ENCODE results near the gene CCNY. TPM values are rescaled to one million over a fixed set of nuclear protein-coding genes. Genes with fewer than 3 reads are reported as not detected.
A peak's percentile ranks its signal among the peaks of the same experiment; 100 is the strongest.

CCNY gene
- total RNA-seq, 1 donor from 2014 or later: 85.9 TPM

- H3K27me3 Mint-ChIP-seq (ENCODE audit: low read depth, unreplicated experiment): no peaks in the 10 kb centered on the region
Measured at GRCh38 chr10:35541720-35542119, 205.4 kb downstream of the CCNY start.

GRCh38 chr10:35542303-35542702 lies 206.0 kb downstream of the CCNY start:
- Histone ChIP-seq H3K9me3 (ENCODE audit: insufficient read depth, low read depth, low read length) (no peaks in the 10 kb centered on the region), H3K9ac (ENCODE audit: low read length) (no peak overlapping the region), H3K4me1 (ENCODE audit: insufficient read depth, low read length) (peaks cover 23% of the 10 kb centered on the region), H3K27me3 (ENCODE audit: insufficient read depth, low read length) (no peaks in the 10 kb centered on the region), H2AFZ (ENCODE audit: low read depth, low read length) (no peak overlapping the region), H3K27ac (ENCODE audit: low read depth, low read length) (no peak overlapping the region), H3K36me3 (ENCODE audit: insufficient read depth, low read length) (peaks cover 13% of the 10 kb centered on the region), H3K79me2 (ENCODE audit: insufficient read depth, low read length) (peaks cover 26% of the 10 kb centered on the region), H3K4me3 (ENCODE audit: insufficient read depth, low read depth, low read length) (no peak overlapping the region), H3K4me2 (ENCODE audit: low read length) (no peak overlapping the region), H4K20me1 (ENCODE audit: insufficient read depth, low read length) (no peaks in the 10 kb centered on the region)
- no peaks in the 10 kb centered on the region for H3K27me3 Mint-ChIP-seq (ENCODE audit: low read depth, unreplicated experiment)
- H3K9me3 Mint-ChIP-seq (ENCODE audit: unreplicated experiment): no peaks in the 10 kb centered on the region
- peaks cover 20% of the 10 kb centered on the region for H3K4me1 Mint-ChIP-seq (ENCODE audit: low read depth, unreplicated experiment)
- H3K4me3 Mint-ChIP-seq (ENCODE audit: unreplicated experiment): no peak overlapping the region
- no peak for DNase-seq (ENCODE audit: low read depth)
- FAIRE-seq: no peak
- no peak overlapping the region for H3K27ac Mint-ChIP-seq (ENCODE audit: unreplicated experiment)
- no peak for TF ChIP-seq EZH2 (IDR thresholded peaks at IDR 0.05; ENCODE audit: insufficient read depth, low read length)
- H3K36me3 Mint-ChIP-seq (ENCODE audit: low read depth, unreplicated experiment): peaks cover 19% of the 10 kb centered on the region

More at GRCh38 chr10:35541720-35542119, 205.4 kb downstream of the CCNY start:
- H3K4me1 ChIP-seq (ENCODE audit: insufficient read depth, low read length): peaks cover 19% of the 10 kb centered on the region
- H3K36me3 ChIP-seq (ENCODE audit: insufficient read depth, low read length): peaks cover 13% of the 10 kb centered on the region
- peaks cover 26% of the 10 kb centered on the region for H3K79me2 ChIP-seq (ENCODE audit: insufficient read depth, low read length)
- no peaks in the 10 kb centered on the region for H3K9me3 ChIP-seq (ENCODE audit: insufficient read depth, low read depth, low read length)
- peaks cover 24% of the 10 kb centered on the region for H3K36me3 Mint-ChIP-seq (ENCODE audit: low read depth, unreplicated experiment)
- H3K27ac ChIP-seq (ENCODE audit: low read depth, low read length): no peak overlapping the region
- no peak overlapping the region for H3K4me3 Mint-ChIP-seq (ENCODE audit: unreplicated experiment)
- H3K27ac Mint-ChIP-seq (ENCODE audit: unreplicated experiment): no peak overlapping the region
- no peak overlapping the region for H3K4me2 ChIP-seq (ENCODE audit: low read length)
- H3K4me3 ChIP-seq (ENCODE audit: insufficient read depth, low read depth, low read length): no peak overlapping the region
- H3K9me3 Mint-ChIP-seq (ENCODE audit: unreplicated experiment): no peaks in the 10 kb centered on the region
- no peaks in the 10 kb centered on the region for H3K27me3 ChIP-seq (ENCODE audit: insufficient read depth, low read length)
- H3K4me1 Mint-ChIP-seq (ENCODE audit: low read depth, unreplicated experiment): peaks cover 14% of the 10 kb centered on the region
- no peak for FAIRE-seq
- no peak overlapping the region for H2AFZ ChIP-seq (ENCODE audit: low read depth, low read length)
- no peak for DNase-seq (ENCODE audit: low read depth)
- no peaks in the 10 kb centered on the region for H4K20me1 ChIP-seq (ENCODE audit: insufficient read depth, low read length)
- TF ChIP-seq CTCF (IDR thresholded peaks at IDR 0.05; ENCODE audit: insufficient read depth, low read depth, low read length) (no peak), EZH2 (IDR thresholded peaks at IDR 0.05; ENCODE audit: insufficient read depth, low read length) (no peak)
- no peak overlapping the region for H3K9ac ChIP-seq (ENCODE audit: low read length)

GRCh38 chr10:35545079-35545657 lies 208.9 kb downstream of the CCNY start:
- no peak overlapping the region for H3K4me3 Mint-ChIP-seq (ENCODE audit: unreplicated experiment)
- H3K27me3 ChIP-seq (ENCODE audit: insufficient read depth, low read length): no peaks in the 10 kb centered on the region
- no peaks in the 10 kb centered on the region for H3K9me3 Mint-ChIP-seq (ENCODE audit: unreplicated experiment)
- H3K27me3 Mint-ChIP-seq (ENCODE audit: low read depth, unreplicated experiment): no peaks in the 10 kb centered on the region
- no peak overlapping the region for H3K4me3 ChIP-seq (ENCODE audit: insufficient read depth, low read depth, low read length)
- H3K9ac ChIP-seq (ENCODE audit: low read length): peak overlapping the region; percentile 21
- FAIRE-seq: no peak
- H4K20me1 ChIP-seq (ENCODE audit: insufficient read depth, low read length): peaks cover 1% of the 10 kb centered on the region
- peaks cover 24% of the 10 kb centered on the region for H3K4me1 ChIP-seq (ENCODE audit: insufficient read depth, low read length)
- H3K36me3 Mint-ChIP-seq (ENCODE audit: low read depth, unreplicated experiment): peaks cover 9% of the 10 kb centered on the region
- DNase-seq (ENCODE audit: low read depth): no peak
- H3K4me2 ChIP-seq (ENCODE audit: low read length): no peak overlapping the region
- TF ChIP-seq EZH2 (IDR thresholded peaks at IDR 0.05; ENCODE audit: insufficient read depth, low read length): no peak
- peaks cover 28% of the 10 kb centered on the region for H3K4me1 Mint-ChIP-seq (ENCODE audit: low read depth, unreplicated experiment)
- H3K27ac ChIP-seq (ENCODE audit: low read depth, low read length): peak overlapping the region; percentile 9
- peak overlapping the region; percentile 47 for H3K27ac Mint-ChIP-seq (ENCODE audit: unreplicated experiment)
- no peaks in the 10 kb centered on the region for H3K9me3 ChIP-seq (ENCODE audit: insufficient read depth, low read depth, low read length)
- peaks cover 16% of the 10 kb centered on the region for H3K36me3 ChIP-seq (ENCODE audit: insufficient read depth, low read length)
- peaks cover 16% of the 10 kb centered on the region for H3K79me2 ChIP-seq (ENCODE audit: insufficient read depth, low read length)
- H2AFZ ChIP-seq (ENCODE audit: low read depth, low read length): no peak overlapping the region

Data from astrocyte (in vitro differentiated cells and primary cell).